NCI-H526 treated with DMSO at 0.1 percent for 48 hours (cell line): ENCODE results near the gene FAM90A26.
"Not testable (repeated sequence)": the region's sequence is repeated elsewhere in the genome, so short reads cannot be mapped to it uniquely, and the experiment has no call there.

ENCODE experiments used
- DNase-seq: peaks from one replicate; lab custom pipeline; 2025; lab: John Stamatoyannopoulos, UW

The FAM90A26 gene

DNA sequence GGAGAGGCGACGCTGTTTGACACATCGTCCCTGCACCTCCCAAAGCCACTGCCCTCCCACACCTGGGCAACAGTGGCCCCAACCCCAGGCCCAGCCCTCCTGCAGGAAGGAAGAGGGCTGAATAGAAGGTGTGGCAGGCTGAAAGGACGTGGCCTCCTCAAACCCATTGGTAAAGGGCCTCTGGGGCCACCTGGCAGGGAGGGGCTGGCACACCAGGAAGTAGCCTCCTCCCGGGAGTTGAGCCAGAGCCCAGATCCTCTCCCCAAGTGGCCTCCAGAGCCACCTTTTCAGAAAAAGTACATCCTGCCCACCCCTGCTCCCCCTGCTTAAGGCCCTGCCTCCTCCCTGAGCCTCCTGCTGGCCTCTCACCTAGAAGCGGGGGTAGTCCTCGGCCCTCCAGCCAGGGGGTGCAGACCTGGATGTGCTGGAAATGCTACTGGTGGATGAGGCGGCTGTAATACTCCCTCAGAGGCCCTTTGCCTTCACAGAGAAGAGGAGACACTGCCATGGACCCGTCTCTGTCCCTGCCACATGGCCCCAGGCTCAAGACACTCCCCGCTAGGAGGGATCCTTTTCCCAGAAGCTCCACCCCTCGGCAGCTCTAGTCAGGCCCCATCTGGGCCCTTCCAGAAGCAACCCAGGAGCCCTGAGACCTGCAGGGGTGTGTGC lies at the start of gene FAM90A26:
Gene FAM90A26 (plus strand): TSS at position 619 of the 669 bp plus-strand sequence. CDS start 2,764 bp downstream, outside the sequence.
- DNase-seq, result not testable (repeated sequence)

DNA sequence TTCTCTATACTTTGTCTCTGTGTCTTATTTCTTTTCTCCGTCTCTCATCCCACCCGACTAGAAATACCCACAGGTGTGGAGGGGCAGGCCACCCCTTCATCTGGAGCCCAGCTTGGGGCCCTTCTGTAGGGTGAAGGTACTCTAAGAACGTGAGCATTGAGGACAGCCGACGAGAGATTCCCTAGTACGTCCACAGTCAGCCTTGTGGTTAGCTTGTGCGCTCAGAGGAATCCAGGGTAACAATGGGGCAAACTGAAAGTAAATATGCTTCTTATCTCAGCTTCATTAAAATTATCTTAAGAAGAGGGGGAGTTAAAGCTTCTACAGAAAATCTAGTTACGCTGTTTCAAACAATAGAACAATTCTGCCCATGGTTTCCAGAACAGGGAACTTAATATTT lies 47.5 kb upstream of the FAM90A26 start:
- DNase-seq, result not testable (repeated sequence)

- DNase-seq, result not testable (repeated sequence)
Observed at GRCh38 chr4:9123572-9124007, 46.6 kb upstream of the FAM90A26 start.

- not testable (repeated sequence) for DNase-seq
Observed at GRCh38 chr4:9125601-9126161, 44.5 kb upstream of the FAM90A26 start.

GRCh38 chr4:9131420-9131819 lies 38.8 kb upstream of the FAM90A26 start:
- DNase-seq, result not testable (repeated sequence)

GRCh38 chr4:9132849-9133248 lies 37.4 kb upstream of the FAM90A26 start:
- not testable (repeated sequence) for DNase-seq

- not testable (repeated sequence) for DNase-seq
Observed at GRCh38 chr4:9134011-9134410, 36.2 kb upstream of the FAM90A26 start.

DNA sequence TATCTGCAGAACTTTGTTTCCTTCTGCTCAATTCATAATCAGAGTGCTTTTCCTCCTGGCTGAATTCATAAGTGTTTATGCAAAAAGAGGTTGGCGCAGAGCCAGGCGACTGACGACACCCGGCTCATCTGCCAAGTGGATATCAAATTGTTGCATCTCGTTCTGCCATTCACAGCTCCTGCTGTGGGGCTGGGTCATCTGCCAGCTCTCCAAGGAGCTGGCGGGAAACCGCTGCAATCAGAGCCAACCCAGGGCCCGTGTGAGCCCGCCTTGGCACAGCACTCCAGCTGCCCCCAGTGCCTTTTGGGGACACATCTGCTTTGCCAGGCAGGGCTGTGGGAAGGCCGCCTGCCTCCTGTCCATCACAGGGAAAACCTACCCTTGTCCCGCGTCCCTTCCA lies 35.7 kb upstream of the FAM90A26 start:
- DNase-seq, result not testable (repeated sequence)

- DNase-seq, result not testable (repeated sequence)
Observed at GRCh38 chr4:9141050-9141449, 29.2 kb upstream of the FAM90A26 start.

- not testable (repeated sequence) for DNase-seq
Observed at GRCh38 chr4:9142786-9143185, 27.4 kb upstream of the FAM90A26 start.

DNA sequence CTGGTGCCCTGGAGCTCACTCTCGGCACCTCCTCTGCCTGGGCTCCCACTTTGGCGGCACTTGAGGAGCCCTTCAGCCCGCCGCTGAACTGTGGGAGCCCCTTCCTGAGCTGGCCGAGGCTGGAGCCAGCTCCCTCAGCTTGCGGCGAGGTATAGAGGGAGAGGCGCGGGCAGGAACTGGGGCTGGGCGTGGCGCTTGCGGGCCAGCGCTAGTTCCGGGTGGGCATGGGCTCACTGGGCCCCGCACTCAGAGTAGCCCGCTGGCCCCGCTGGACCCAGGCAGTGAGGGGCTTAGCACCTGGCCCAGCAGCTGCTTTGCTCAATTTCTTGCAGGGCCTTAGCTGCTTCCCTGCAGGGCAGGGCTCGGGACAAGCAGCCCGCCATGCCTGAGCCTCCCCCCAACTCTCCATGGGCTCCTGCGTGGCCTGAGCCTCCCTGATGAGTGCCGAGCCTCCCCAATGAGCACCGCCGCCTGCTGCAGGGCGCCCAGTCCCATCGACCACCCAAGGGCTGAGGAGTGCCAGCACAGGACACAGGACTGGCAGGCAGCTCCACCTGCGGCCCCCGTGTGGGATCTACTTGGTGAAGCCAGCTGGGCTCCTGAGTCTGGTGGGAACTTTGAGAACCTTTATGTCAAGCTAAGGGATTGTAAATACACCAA lies 26.7 kb upstream of the FAM90A26 start:
- no peak for DNase-seq

DNA sequence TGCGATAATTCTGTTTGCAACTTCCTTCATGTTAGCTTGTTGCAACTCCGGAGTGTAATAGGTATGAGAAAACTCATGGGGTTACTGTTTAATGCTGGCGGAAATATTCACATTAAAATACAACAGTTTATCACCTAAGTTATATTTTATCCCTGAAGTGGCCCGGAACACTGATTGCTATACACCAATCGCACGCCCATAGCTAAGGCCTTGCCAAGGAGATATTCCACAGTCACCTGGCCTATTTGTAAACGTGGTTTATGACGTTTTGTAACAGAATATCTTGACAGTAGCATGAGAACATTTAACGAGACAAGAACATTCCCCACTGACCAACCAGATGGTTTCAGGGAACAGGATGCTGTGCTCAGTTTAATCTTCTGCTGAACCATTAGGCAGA lies 23.2 kb upstream of the FAM90A26 start:
- DNase-seq, result no peak

DNA sequence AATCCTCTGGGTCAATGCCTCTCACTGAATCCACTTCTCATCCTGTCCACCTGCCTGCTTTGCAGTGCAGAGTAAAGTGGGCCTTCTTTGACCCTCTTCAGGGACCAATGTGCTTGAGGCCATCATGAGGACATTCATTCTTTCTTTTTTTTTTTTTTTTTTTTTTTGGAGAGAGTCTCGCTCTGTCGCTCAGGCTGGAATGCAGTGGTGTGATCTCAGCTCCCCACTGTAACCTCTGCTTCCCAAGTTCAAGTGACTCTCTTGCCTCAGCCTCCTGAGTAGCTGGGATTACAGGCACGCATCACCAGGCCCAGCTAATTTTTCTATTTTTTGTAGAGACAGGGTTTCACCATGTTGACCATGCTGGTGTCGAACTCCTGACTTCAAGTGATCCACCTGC lies 22.8 kb upstream of the FAM90A26 start:
- DNase-seq, result not testable (repeated sequence)

DNA sequence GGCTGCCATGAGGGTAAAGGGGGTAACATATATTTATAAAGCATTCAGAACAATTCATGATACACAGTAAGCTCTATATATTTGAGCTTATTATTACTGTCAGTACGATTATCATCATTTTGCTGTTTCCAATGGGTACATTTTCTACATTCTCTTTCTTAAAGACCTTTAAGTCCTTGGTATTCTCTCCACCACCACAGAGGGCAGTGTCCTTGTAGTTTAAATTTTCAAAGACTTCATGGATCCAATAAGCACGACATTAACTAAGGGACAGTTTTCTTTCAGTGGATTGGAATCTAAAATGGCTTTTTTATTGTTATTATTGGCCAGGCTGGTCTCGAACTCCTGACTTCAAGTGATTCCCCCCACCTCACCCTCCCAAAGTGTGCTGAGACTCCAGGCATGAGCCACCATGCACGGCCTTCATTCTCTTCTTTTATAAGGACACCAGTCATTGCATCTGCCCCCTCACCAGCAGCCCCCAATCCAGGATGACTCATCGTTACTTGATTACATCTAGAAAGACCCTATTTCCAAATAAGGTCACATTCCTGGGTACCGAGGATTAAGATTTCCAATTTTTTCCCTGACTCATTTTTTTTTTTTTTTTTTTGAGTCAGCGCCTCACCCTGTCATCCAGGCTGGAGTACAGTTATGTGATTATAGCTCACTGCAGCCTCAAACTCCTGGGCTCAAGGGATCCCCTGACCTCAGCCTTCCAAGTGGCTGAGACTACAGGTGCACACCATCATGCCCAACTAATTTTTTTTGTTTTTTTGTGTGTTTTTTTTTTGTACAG lies 21.4 kb upstream of the FAM90A26 start:
- not testable (repeated sequence) for DNase-seq

- DNase-seq, result not testable (repeated sequence)
Observed at GRCh38 chr4:9151809-9152179, 18.4 kb upstream of the FAM90A26 start.

- peak; percentile 37 for DNase-seq
Observed at GRCh38 chr4:9152180-9153007, 17.8 kb upstream of the FAM90A26 start.

DNA sequence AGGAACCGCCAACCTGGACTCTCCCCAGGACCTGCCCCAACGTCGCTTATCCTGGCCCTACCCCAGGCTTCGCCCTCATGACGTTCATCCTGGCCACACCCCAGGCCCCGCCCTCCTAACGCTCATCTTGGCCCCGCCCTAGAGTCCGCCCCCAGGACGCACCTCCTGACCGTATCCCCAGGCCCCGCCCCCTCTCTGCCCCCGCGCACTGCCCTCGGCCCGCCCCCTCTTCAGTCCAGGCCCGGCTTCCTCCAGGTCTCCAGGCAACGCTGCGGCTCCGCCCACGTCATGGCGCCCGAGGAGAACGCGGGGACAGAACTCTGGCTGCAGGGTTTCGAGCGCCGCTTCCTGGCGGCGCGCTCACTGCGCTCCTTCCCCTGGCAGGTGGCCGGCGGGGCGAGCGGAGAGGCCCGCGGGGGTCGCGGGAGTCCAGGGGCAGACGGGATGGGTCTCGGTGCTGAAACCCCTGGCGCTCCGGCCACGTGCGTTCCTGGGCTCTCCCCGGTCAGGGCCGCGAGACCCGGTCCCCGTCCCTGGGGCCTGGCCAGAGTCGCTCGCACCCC lies 17.1 kb upstream of the FAM90A26 start:
- peak; percentile 81 for DNase-seq

- DNase-seq, result not testable (repeated sequence)
Observed at GRCh38 chr4:9153571-9154157, 16.5 kb upstream of the FAM90A26 start.

GRCh38 chr4:9155101-9155886 lies 14.9 kb upstream of the FAM90A26 start:
- DNase-seq, result not testable (repeated sequence)

- not testable (repeated sequence) for DNase-seq
Observed at GRCh38 chr4:9158392-9158791, 11.8 kb upstream of the FAM90A26 start.
